HG03521 (cell line): ENCODE measurements around the gene MISP.

Source experiments
- ATAC-seq: cut with Tn5 transposase; IDR thresholded peaks from one replicate; pipeline ENCODE4 v1.9.1; 2021; ENCODE audit warnings: mild to moderate bottlenecking, moderate library complexity; ENCODE audit not compliant: unreplicated experiment

MISP gene

GRCh38 chr19:806815-807421 is 56.0 kb downstream of the MISP start:
- ATAC-seq: no peak

- no peak for ATAC-seq
Measured at GRCh38 chr19:807627-808422, 56.9 kb downstream of the MISP start.

GRCh38 chr19:808423-808775 is 57.5 kb downstream of the MISP start:
- no peak for ATAC-seq

GRCh38 chr19:810077-810855 is 59.4 kb downstream of the MISP start:
- no peak for ATAC-seq

- ATAC-seq: no peak
Measured at GRCh38 chr19:810883-811489, 60.1 kb downstream of the MISP start.

- no peak for ATAC-seq
Measured at GRCh38 chr19:811506-812048, 60.7 kb downstream of the MISP start.

GRCh38 chr19:812049-812746 is 61.3 kb downstream of the MISP start:
- no peak for ATAC-seq

GRCh38 chr19:812747-813218 is 61.9 kb downstream of the MISP start:
- ATAC-seq: no peak

- ATAC-seq: no peak
Measured at GRCh38 chr19:813219-814151, 62.6 kb downstream of the MISP start.
